ENCODE results near the gene MLXIP. TPM values are rescaled to one million over a fixed set of nuclear protein-coding genes. Genes with fewer than 3 reads are reported as not detected.

MLXIP gene
- total and polyA plus RNA-seq, 2 experiments from 2014 or later: 16.2 to 23.0 TPM

DNA sequence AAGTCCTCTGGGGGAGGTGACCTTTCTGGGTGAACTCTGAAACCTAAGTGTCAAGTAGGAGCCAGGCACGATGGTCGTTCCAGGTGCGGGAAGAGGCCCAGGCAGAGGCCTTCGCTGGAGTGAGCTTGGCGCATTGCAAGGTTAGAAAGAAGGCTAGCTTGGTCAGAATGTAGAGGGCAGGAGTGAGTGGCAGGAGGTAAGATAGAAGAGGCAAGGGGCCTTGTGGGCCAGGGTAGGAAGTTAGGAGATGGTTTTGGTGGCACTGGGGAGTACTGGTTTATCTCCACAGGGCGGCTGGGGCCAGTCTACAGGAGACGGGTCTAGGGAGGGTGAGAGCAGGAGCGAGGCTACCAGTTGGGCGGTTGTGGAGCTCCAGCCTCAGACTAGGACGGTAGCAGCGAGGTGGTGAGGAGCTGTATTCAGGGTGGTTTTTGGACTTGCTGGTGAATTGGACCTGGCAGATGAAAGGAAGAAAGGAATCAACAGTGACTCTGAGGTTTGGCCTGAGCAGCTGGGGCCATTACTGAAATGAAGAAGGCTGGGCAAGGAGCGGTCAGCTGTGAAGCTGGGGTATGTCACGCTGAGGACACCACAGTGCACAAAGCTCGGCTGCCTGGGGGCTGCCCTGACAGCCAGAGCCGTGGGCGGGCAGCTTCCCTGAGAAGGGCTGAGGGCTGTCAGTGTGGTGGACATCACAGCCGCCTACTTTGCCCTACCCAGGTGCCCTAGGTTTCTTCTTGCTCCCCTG is 9.0 kb downstream of the MLXIP start:
- Histone ChIP-seq H3F3A (replicated peaks; ENCODE audit: low read depth) (no peaks in the 10 kb centered on the region), H3K79me2 (replicated peaks; ENCODE audit: insufficient read depth) (peaks cover 68% of the 10 kb centered on the region), H3K4me3 (no peak overlapping the region), H3K27ac (ENCODE audit: low read depth) (no peak overlapping the region), H4K20me1 (replicated peaks; ENCODE audit: insufficient read depth) (peaks cover 12% of the 10 kb centered on the region; the same call in 1 of the 2 replicates), H3K27me3 (ENCODE audit: insufficient read depth) (no peaks in the 10 kb centered on the region), H3K4me1 (ENCODE audit: insufficient read depth) (peaks cover 19% of the 10 kb centered on the region), H3K9me2 (ENCODE audit: insufficient read depth) (no peaks in the 10 kb centered on the region), H3K4me2 (no peak overlapping the region), H3K36me3 (ENCODE audit: insufficient read depth) (no peaks in the 10 kb centered on the region), H2AFZ (no peak overlapping the region)
- ATAC-seq (peak; percentile 34), DNase-seq (ENCODE audit: low spot score) (no peak)
- H3K36me3 Mint-ChIP-seq (ENCODE audit: low read depth): peaks cover 13% of the 10 kb centered on the region
- no peaks in the 10 kb centered on the region for H3K9me3 Mint-ChIP-seq
- no peak overlapping the region; the same call in 2 of the 3 replicates for H3K4me3 Mint-ChIP-seq
- no peak for TF ChIP-seq POLR2AphosphoS5 (IDR thresholded peaks at IDR 0.05; ENCODE audit: low read depth)
- no peak for TF ChIP-seq ZNF114 (CRISPR knock-in tag; IDR thresholded peaks at IDR 0.05)
- no peak for TF ChIP-seq EZH2 (IDR thresholded peaks at IDR 0.05; ENCODE audit: low read depth, unreplicated experiment)
- no peak for TF ChIP-seq CTCF (conservative IDR thresholded peaks at IDR 0.05; ENCODE audit: low read depth in 2 of 2)
- TF ChIP-seq REST (IDR thresholded peaks at IDR 0.05; ENCODE audit: unreplicated experiment): no peak
- TF ChIP-seq ZNF331 (CRISPR knock-in tag; IDR thresholded peaks at IDR 0.05; ENCODE audit: low read depth): no peak
- no peak for TF ChIP-seq CREB1 (CRISPR knock-in tag; IDR thresholded peaks at IDR 0.05; ENCODE audit: low read depth)
- TF ChIP-seq JUNB (IDR thresholded peaks at IDR 0.05; ENCODE audit: unreplicated experiment): no peak
- TF ChIP-seq NANOG (IDR thresholded peaks at IDR 0.05; ENCODE audit: borderline replicate concordance): no peak
- TF ChIP-seq, protein P1, sequence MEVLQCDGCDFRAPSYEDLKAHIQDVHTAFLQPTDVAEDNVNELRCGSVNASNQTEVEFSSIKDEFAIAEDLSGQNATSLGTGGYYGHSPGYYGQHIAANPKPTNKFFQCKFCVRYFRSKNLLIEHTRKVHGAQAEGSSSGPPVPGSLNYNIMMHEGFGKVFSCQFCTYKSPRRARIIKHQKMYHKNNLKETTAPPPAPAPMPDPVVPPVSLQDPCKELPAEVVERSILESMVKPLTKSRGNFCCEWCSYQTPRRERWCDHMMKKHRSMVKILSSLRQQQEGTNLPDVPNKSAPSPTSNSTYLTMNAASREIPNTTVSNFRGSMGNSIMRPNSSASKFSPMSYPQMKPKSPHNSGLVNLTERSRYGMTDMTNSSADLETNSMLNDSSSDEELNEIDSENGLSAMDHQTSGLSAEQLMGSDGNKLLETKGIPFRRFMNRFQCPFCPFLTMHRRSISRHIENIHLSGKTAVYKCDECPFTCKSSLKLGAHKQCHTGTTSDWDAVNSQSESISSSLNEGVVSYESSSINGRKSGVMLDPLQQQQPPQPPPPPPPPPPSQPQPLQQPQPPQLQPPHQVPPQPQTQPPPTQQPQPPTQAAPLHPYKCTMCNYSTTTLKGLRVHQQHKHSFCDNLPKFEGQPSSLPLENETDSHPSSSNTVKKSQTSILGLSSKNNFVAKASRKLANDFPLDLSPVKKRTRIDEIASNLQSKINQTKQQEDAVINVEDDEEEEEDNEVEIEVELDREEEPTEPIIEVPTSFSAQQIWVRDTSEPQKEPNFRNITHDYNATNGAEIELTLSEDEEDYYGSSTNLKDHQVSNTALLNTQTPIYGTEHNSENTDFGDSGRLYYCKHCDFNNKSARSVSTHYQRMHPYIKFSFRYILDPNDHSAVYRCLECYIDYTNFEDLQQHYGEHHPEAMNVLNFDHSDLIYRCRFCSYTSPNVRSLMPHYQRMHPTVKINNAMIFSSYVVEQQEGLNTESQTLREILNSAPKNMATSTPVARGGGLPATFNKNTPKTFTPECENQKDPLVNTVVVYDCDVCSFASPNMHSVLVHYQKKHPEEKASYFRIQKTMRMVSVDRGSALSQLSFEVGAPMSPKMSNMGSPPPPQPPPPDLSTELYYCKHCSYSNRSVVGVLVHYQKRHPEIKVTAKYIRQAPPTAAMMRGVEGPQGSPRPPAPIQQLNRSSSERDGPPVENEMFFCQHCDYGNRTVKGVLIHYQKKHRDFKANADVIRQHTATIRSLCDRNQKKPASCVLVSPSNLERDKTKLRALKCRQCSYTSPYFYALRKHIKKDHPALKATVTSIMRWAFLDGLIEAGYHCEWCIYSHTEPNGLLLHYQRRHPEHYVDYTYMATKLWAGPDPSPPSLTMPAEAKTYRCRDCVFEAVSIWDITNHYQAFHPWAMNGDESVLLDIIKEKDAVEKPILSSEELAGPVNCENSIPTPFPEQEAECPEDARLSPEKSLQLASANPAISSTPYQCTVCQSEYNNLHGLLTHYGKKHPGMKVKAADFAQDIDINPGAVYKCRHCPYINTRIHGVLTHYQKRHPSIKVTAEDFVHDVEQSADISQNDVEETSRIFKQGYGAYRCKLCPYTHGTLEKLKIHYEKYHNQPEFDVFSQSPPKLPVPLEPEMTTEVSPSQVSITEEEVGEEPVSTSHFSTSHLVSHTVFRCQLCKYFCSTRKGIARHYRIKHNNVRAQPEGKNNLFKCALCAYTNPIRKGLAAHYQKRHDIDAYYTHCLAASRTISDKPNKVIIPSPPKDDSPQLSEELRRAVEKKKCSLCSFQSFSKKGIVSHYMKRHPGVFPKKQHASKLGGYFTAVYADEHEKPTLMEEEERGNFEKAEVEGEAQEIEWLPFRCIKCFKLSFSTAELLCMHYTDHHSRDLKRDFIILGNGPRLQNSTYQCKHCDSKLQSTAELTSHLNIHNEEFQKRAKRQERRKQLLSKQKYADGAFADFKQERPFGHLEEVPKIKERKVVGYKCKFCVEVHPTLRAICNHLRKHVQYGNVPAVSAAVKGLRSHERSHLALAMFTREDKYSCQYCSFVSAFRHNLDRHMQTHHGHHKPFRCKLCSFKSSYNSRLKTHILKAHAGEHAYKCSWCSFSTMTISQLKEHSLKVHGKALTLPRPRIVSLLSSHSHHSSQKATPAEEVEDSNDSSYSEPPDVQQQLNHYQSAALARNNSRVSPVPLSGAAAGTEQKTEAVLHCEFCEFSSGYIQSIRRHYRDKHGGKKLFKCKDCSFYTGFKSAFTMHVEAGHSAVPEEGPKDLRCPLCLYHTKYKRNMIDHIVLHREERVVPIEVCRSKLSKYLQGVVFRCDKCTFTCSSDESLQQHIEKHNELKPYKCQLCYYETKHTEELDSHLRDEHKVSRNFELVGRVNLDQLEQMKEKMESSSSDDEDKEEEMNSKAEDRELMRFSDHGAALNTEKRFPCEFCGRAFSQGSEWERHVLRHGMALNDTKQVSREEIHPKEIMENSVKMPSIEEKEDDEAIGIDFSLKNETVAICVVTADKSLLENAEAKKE (CRISPR knock-in tag; IDR thresholded peaks at IDR 0.05): no peak
- no peaks in the 10 kb centered on the region for H3K27me3 Mint-ChIP-seq (ENCODE audit: insufficient read depth, low read depth, poor library complexity)
- 0 out of 2 replicates have a peak overlapping the region, but pooled peaks have one; percentile 60 for H3K27ac Mint-ChIP-seq
- peaks cover 17% of the 10 kb centered on the region for H3K4me1 Mint-ChIP-seq
